Small intestine (tissue), 7 donors: ENCODE results near the gene ABCB8. TPM values are rescaled to one million over a fixed set of nuclear protein-coding genes. Genes with fewer than 3 reads are reported as not detected.

Source experiments
- DNase-seq, 2 donors: peaks; one replicate each; pipeline versions ENCODE4 v3.0.0 to v3.0.0-alpha.2; 2013
- FAIRE-seq: peaks from 2 replicates; lab custom pipeline; 2012; peaks lifted over from hg19 to GRCh38; lab: Jason Lieb, UNC
- H3K27ac ChIP-seq, 3 donors: one replicate each; pipeline ENCODE4 v1.5.1; 2013; ENCODE audit warnings: low read length in 2 of 3, mild to moderate bottlenecking in 2 of 3, control low read depth in 1 of 3, inconsistent platforms in 1 of 3, low read depth in 1 of 3, moderate library complexity in 1 of 3
- H3K27me3 ChIP-seq, 3 donors: one replicate each; pipeline ENCODE4 v1.6.1; 2013; ENCODE audit warnings: low read length in 3 of 3, inconsistent platforms in 1 of 3; ENCODE audit not compliant: control insufficient read depth in 3 of 3, insufficient read depth in 3 of 3
- H3K36me3 ChIP-seq, 3 donors: one replicate each; pipeline ENCODE4 v1.6.1; 2013; ENCODE audit warnings: low read length in 3 of 3, inconsistent platforms in 1 of 3, low read depth in 1 of 3, mild to moderate bottlenecking in 1 of 3, moderate library complexity in 1 of 3; ENCODE audit not compliant: control insufficient read depth in 3 of 3, insufficient read depth in 2 of 3
- H3K4me1 ChIP-seq, 3 donors: one replicate each; pipeline ENCODE4 v1.6.1; 2013; ENCODE audit warnings: low read length in 2 of 3, inconsistent platforms in 1 of 3, low read depth in 1 of 3, mild to moderate bottlenecking in 1 of 3, moderate library complexity in 1 of 3; ENCODE audit not compliant: control insufficient read depth in 3 of 3, insufficient read depth in 2 of 3
- H3K4me3 ChIP-seq, 3 donors: one replicate each; pipeline ENCODE4 v1.5.1; 2013; ENCODE audit warnings: low read length in 3 of 3, control low read depth in 1 of 3, inconsistent platforms in 1 of 3, low read depth in 1 of 3, mild to moderate bottlenecking in 1 of 3, moderate library complexity in 1 of 3
- H3K9me3 ChIP-seq, 2 donors: one replicate each; pipeline ENCODE4 v1.6.1; 2013; ENCODE audit warnings: low read depth in 1 of 2, low read length in 1 of 2; ENCODE audit not compliant: control insufficient read depth in 2 of 2, insufficient read depth in 1 of 2
- WGBS, 3 donors: extraction: QIAGEN DNeasy Blood & Tissue Kit; methylation state at CpG; one replicate each; pipeline ENCODE4 v1.1.7; 2013; 5-methylcytosine and 5-hydroxymethylcytosine counted together
- polyA plus RNA-seq, 4 donors: library from polyadenylated mRNA; stranded (reverse) in 3 of 4; unstranded in 1 of 4; fragments of 200-250 nt in 3 of 4; fragments of 120-200 nt in 1 of 4; gene quantifications; one replicate each; pipeline versions ENCODE4 v1.2.1 to v1.2.3, GENCODE V29; 2013
- donor health status: healthy with polysubstance abuse.
- donor health status: control.
- donor health status: control.
- donor health status: Bipolar disorder and iron deficiency.
- donor health status: healthy.

The ABCB8 gene
- polyA plus RNA-seq, 4 donors = 15.4 to 29.9 (median 16.2) TPM

DNA sequence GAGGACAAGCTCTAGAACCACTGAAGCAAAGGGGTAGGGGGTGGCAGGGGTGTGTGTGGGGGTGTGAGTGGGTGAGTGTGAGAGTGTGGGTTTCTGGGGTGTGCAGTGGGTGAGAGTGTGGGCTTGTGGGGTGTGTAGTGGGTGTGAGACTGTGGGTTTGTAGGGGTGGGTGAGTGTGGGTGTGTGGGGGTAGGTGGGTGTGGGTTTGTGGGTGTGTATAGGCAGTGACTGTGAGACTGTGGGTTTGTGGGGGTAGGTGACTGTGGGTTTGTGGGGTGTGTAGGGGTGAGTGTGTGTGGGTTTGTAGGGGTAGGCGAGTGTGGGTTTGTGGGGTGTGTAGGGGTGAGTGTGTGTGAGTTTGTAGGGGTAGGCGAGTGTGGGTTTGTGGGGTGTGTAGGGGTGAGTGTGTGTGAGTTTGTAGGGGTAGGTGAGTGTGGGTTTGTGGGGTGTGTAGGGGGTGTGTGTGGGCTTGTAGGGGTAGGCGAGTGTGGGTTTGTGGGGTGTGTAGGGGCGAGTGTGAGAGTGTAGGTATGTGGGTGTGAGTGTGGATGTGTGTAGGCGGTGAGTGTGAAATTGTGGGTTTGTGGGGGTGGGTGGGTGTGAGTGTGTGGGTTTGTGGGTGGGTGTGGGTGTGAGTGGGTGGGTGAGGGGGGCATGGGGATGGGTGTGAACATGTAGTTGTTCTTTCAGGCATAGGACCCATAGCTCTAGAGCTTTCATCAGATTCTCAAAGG, 28.6 kb upstream of the ABCB8 start:
- H3K27ac ChIP-seq = no peak overlapping the region
- peaks cover 0 to 2% (median 0%) of the 10 kb centered on the region in 3 donors for H3K36me3 ChIP-seq
- FAIRE-seq (no peak), DNase-seq (no peak)
- no peaks in the 10 kb centered on the region for H3K9me3 ChIP-seq
- H3K27me3 ChIP-seq = no peaks in the 10 kb centered on the region
- H3K4me1 ChIP-seq = peaks cover 0 to 13% (median 0%) of the 10 kb centered on the region in 3 donors
- H3K4me3 ChIP-seq = no peak overlapping the region
- WGBS, 3 donors = 66 to 89% (median 81%) methylated on average over 5 of the region's 5 CpGs

DNA sequence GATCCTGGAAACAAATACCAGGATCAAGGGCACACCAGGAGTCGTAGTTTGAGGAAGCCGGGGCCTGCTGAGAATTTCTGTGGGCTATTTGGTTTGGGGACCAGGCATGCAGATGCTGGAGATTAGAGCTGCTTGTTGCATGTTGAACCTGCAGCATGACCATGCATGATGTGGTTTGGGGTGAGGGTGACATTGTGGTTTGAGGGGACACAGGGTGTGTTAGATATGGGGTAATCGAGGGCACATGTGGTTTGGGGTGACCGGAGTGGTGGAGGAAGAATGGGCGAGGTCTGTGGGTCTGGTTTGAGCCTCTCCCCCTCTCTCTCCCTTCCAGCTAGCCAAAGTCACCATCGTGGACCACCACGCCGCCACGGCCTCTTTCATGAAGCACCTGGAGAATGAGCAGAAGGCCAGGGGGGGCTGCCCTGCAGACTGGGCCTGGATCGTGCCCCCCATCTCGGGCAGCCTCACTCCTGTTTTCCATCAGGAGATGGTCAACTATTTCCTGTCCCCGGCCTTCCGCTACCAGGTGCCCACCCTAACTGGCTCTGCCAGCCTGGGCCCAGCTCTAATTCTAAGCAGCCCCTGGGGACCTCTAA, 27.3 kb upstream of the ABCB8 start:
- 85 to 90% (median 86%) methylated on average over 13 of the region's 13 CpGs for WGBS, 3 donors
- H3K9me3 ChIP-seq = no peaks in the 10 kb centered on the region
- no peaks in the 10 kb centered on the region for H3K27me3 ChIP-seq
- DNase-seq (no peak), FAIRE-seq (no peak)
- H3K4me3 ChIP-seq = no peak overlapping the region
- peaks cover 0 to 2% (median 0%) of the 10 kb centered on the region in 3 donors for H3K36me3 ChIP-seq
- H3K4me1 ChIP-seq = peaks cover 0 to 9% (median 0%) of the 10 kb centered on the region in 3 donors
- no peak overlapping the region for H3K27ac ChIP-seq

DNA sequence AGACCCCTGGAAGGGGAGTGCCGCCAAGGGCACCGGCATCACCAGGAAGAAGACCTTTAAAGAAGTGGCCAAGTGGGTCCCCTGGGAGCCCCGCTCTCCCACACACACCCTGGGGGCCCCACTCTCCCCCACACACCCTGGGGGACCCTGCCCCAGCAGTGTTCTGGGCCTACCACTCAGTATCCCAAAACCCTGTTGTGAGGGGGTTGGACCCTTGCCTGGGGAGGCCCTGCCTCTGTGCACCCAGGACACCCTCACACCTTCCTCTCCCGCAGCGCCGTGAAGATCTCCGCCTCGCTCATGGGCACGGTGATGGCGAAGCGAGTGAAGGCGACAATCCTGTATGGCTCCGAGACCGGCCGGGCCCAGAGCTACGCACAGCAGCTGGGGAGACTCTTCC, 26.7 kb upstream of the ABCB8 start:
- H3K36me3 ChIP-seq = peaks cover 0 to 2% (median 0%) of the 10 kb centered on the region in 3 donors
- no peak overlapping the region for H3K4me3 ChIP-seq
- 95 to 96% (median 95%) methylated on average over 16 of the region's 16 CpGs for WGBS, 3 donors
- DNase-seq (no peak), FAIRE-seq (no peak)
- no peaks in the 10 kb centered on the region for H3K9me3 ChIP-seq
- peaks cover 0 to 9% (median 0%) of the 10 kb centered on the region in 3 donors for H3K4me1 ChIP-seq
- H3K27me3 ChIP-seq = no peaks in the 10 kb centered on the region
- no peak overlapping the region for H3K27ac ChIP-seq

DNA sequence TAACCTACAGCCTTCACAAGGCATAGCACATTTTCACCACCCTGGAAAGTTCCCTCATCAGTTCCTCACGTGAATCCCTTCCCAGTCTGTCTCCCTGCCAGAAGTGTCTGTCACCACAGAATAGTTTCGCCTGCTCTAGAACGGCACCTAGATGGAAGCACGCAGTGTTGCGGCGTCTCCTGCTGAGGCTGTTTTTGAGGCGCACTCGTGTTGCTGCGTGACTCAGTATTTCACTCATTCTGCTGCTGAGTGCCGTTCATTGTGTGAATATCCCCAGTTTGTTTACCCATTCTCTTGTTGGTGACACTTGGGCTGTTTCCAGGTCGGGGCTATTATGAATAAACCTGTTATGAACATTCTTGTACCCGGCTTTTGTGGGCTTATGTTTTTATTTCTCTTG, 24.7 kb upstream of the ABCB8 start:
- Histone ChIP-seq H3K4me1 (peaks cover 0 to 2% (median 0%) of the 10 kb centered on the region in 3 donors), H3K36me3 (peaks cover 0 to 2% (median 0%) of the 10 kb centered on the region in 3 donors), H3K9me3 (no peaks in the 10 kb centered on the region), H3K4me3 (no peak overlapping the region), H3K27ac (no peak overlapping the region), H3K27me3 (no peaks in the 10 kb centered on the region)
- 68 to 73% (median 72%) methylated on average over 12 of the region's 12 CpGs for WGBS, 3 donors
- no peak for FAIRE-seq
- DNase-seq = no peak

DNA sequence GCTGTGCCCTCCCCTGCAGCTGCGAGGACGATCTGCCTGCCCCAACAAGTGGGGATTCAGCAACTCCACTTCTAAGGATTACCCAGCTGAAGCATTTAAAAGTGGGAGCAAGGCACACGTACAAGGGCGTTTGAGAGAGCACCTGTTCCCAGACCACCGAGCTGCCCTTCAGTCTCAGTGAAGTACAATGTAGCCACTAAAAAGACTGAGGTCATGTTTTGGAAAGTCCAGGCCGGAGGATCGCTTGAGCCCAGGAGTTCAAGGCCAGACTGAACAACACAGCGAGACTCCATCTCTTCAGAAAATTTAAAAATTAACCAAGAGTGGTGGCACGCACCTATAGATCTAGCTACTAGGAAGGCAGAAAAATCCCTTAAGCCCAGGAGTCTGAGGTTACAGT, 22.7 kb upstream of the ABCB8 start:
- Histone ChIP-seq H3K27ac (no peak overlapping the region), H3K9me3 (no peaks in the 10 kb centered on the region), H3K27me3 (no peaks in the 10 kb centered on the region), H3K36me3 (peaks cover 0 to 2% (median 0%) of the 10 kb centered on the region in 3 donors), H3K4me3 (no peak overlapping the region), H3K4me1 (peaks cover 0 to 11% (median 2%) of the 10 kb centered on the region in 3 donors)
- no peak for DNase-seq
- no peak for FAIRE-seq
- 60 to 78% (median 70%) methylated on average over 9 of the region's 9 CpGs for WGBS, 3 donors

DNA sequence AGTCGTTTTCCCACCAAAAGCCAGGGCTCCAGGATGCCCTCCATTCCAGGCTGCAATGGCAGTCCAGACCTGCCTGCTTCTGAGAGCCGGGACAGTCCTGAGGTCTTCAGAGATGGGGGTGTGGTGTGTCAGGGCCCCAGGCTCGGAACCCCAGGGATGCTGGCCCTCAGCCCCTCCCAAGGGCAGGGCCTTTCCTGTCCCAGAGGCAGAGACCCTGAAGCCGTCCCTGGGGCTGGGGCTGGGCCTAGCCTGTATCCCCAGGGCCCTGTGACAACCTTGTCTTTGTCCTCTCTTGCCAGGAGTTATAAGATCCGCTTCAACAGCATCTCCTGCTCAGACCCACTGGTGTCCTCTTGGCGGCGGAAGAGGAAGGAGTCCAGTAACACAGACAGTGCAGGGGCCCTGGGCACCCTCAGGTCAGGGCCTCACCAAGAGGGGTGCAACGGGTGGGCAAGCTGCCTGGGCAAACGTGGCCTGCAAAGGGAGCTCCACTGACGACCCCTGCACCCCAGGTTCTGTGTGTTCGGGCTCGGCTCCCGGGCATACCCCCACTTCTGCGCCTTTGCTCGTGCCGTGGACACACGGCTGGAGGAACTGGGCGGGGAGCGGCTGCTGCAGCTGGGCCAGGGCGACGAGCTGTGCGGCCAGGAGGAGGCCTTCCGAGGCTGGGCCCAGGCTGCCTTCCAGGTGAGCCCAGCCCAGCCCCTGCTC, 21.5 kb upstream of the ABCB8 start:
- 78 to 83% (median 83%) methylated on average over 22 to 23 of the region's 23 CpGs for WGBS, 3 donors

DNA sequence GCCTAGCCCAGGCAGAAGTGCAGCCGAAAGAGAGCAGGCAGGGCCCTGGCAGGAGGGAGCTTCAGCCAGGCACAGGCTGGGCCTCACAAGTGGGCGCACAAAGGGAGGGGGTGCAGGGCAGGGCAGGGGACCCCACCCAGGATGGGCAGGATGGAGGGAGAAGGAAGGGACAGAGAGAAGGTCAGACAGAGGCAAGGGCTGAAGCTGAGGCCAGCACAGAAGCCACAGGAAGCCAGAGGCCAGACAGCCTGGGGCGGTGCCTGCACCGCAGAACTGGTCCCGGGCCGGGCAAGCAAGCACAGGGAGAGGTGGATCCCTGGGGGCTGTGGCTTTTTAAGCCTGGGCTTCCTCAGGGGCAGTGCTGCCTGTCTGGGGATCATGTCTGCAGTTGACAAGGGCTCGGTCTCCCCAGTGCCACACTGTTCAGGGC, 20.8 kb upstream of the ABCB8 start:
- 61 to 82% (median 71%) methylated on average over 7 of the region's 7 CpGs for WGBS, 3 donors
- Histone ChIP-seq H3K9me3 (no peaks in the 10 kb centered on the region), H3K4me3 (no peak overlapping the region), H3K36me3 (no peaks in the 10 kb centered on the region), H3K27me3 (no peaks in the 10 kb centered on the region), H3K4me1 (peaks cover 0 to 22% (median 2%) of the 10 kb centered on the region in 3 donors), H3K27ac (no peak overlapping the region)
- DNase-seq (no peak), FAIRE-seq (no peak)

More for the DNA sequence above, 21.5 kb upstream of the ABCB8 start:
- H3K27ac ChIP-seq = no peak overlapping the region
- no peaks in the 10 kb centered on the region for H3K9me3 ChIP-seq
- DNase-seq (no peak), FAIRE-seq (no peak)
- no peak overlapping the region for H3K4me3 ChIP-seq
- no peaks in the 10 kb centered on the region for H3K36me3 ChIP-seq
- H3K27me3 ChIP-seq = no peaks in the 10 kb centered on the region
- H3K4me1 ChIP-seq = peaks cover 0 to 18% (median 2%) of the 10 kb centered on the region in 3 donors

DNA sequence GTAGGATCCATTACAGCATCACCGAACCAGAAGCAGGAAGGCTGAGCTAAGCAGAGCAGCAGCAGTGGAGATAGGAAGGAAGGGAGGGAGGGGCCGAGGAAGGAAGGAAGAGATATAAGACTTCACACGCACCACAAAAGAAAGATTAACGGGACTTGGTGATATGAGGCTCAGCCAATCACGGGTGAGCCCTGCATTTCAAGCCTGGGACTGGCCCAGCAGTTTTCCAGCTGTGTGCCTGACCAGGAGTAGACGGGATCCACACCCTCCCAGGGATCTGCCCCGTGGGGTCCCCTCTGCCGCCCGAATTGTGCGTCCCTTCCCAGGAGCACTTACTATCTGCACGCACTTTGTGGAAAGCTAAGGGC, 20.1 kb upstream of the ABCB8 start:
- Histone ChIP-seq H3K27ac (peak overlapping the region in 1 of 3 donors; percentile 37), H3K36me3 (no peaks in the 10 kb centered on the region), H3K27me3 (no peaks in the 10 kb centered on the region), H3K4me1 (peaks cover 3 to 29% (median 3%) of the 10 kb centered on the region in 3 donors), H3K9me3 (no peaks in the 10 kb centered on the region), H3K4me3 (peak overlapping the region in 2 of 3 donors; percentile 9 to 18)
- 25 to 38% (median 36%) methylated on average over 11 of the region's 11 CpGs for WGBS, 3 donors
- DNase-seq (no peak), FAIRE-seq (no peak)
